Measurements from ENCODE around the gene PIGW.

- TF ChIP-seq CTCF (IDR thresholded peaks at IDR 0.05) (no peak), EP300 (IDR thresholded peaks at IDR 0.05) (no peak), POLR2A (IDR thresholded peaks at IDR 0.05; ENCODE audit: low read depth) (no peak), POLR2AphosphoS5 (IDR thresholded peaks at IDR 0.05) (no peak)
These were observed 40.2 kb downstream of the PIGW start for GRCh38 chr17:36575028-36575427.

Data from esophagus muscularis mucosa (tissue), 4 donors.